ENCODE results near the gene INTS13.
"Not testable (repeated sequence)": the region's sequence is repeated elsewhere in the genome, so short reads cannot be mapped to it uniquely, and the experiment has no call there.

Gene INTS13

DNA sequence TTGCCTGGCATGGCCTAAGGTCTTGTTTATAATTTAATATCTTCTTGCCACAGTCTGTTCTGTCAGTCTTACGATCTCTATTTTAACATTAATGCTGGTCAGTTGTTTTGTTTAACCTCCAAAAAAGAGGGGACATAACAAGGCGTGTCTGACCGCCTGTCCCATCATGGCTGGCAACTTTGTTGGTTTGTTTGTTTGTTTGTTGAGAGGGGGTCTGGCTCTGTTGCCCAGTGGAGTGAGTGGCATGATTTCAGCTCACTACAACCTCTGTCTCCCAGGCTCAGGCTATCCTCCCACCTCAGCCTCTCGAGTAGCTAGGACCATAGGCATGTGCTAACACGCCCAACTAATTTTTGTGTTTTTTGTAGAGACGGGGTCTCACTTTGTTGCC, 68.7 kb downstream of the INTS13 start:
- no peak for FAIRE-seq

DNA sequence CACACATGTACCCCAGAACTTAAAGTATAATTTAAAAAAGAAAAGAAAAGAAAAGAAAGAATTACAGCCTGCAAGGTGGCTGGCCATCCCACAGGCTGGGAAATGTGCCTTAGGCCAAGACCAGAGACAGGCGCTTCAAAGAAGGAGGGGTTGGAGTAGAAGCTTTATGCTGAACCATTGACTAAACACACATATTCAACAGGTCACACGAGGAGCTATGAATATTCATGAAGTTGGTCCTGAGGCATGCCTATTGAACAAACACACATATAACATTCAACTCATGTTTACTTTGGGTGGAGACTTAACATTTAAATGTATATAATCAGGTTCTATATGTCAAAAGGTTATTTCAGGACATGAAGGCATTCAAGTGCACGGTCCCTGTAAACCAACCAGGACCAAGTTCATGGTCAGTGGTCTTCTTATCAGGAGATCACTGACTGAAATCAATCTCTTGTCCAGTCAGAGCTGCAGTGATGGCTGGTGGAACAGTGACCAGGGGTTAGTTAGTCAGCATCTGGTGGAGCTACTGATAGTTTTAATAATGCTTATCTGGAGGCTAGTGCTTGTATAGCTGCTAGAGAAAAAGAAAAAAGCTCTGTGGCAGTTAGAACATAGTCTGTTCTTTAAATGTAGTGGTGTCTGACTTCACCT, 69.2 kb downstream of the INTS13 start:
- FAIRE-seq: no peak

DNA sequence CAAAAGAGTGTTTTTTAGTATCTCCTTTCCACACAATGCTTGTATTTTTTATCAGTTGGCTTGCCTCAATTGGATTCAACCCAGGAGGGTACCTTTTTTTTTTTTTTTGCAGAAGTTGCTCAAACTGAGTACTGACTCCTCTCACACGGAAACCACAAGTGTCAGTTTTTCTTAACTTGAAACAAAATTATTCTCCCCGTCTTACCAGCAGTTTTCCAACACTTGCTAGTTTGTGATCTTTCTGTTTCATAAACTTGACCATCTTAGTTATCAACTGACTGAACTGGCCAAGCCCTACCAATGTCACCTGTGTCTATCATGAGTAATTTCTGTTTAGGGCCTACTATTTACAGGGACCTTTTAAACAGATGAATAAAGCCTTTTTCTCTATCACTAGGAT, 70.7 kb downstream of the INTS13 start:
- no peak for FAIRE-seq

DNA sequence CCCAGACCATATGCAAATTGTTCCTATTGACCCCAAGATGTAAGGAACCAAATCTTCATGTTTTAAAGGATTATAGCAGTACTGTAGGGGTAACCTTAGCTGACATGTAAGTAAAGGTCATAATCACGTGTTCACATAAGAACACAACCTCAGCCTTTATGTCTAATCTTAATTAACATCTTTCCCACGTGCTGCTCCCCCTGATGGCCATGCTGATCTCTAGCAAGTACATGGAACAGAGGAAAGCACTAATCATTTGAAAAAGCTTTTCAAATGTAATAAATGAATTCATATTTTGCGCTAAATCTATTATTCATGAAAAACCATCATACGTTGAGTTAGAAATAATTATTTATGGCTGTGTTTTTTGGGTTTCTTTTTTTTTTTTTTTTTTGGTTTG, 74.3 kb downstream of the INTS13 start:
- FAIRE-seq: no peak

DNA sequence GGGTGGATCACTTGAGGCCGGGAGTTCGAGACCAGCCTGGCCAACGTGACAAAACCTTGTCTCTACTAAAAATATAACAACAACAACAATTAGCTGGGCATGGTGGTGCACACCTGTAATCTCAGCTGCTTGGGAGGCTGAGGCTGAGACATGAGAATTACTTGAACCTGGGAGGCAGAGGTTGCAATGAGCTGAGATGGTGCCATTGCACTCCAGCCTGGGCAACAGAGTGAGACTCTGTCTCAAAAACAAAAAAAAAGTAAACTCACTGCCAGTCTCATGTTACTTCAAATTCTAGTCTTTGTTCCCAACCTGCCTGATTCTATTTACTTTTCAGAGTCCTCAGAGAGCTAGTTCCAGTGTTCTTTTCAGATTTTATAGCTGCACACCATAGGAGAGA, 75.0 kb downstream of the INTS13 start:
- FAIRE-seq: not testable (repeated sequence)

DNA sequence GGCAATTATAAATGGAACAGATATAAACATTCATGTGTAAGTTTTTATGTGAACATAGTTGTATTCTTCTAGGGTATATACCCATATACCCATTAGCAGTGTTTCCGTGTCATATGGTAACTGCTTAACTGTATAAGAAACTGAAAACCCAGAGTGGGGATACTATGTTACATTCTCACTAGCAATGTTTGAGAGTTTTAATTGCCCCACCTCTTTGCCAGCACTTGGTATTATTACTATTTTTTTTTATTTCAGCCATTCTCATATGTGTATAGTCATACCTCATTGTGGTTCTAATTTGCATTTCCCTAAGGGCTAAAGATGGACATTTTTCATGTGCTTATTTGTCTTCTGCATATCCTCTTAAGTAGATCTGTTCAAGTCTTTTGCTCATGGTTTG, 76.1 kb downstream of the INTS13 start:
- no peak for FAIRE-seq

DNA sequence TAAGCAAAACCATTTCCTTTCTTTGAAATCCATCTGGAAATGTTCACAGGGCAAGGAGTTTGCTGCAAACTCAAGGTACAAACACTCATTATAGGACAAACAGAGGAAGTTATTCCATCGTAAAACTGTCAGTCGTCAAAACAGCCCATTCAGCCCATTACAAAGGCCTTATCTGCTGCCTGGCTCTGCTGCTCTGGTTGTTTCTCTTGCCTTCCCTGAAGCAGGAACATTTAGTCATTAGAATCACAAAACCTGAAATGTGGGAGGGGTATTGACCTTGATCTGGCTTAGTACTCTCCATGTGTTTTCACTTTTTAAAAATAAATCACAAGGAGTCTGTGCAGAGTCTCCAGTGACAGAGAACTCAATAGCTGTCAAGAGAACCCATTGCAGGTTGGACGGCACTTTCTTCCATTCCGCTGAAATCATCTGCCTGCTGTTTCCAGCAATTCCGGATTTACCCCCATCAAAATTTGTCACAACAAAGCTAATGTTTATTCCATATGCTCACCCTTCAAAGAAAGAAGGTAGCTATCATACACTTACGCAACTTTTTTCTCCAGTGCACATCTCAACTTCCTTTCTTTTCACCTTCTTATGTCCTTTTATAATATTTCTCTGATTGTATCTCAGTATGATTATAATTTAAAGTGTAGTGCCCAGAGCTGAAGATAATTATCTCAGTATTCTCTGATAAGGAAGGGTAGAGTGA, 80.2 kb downstream of the INTS13 start:
- FAIRE-seq: no peak

DNA sequence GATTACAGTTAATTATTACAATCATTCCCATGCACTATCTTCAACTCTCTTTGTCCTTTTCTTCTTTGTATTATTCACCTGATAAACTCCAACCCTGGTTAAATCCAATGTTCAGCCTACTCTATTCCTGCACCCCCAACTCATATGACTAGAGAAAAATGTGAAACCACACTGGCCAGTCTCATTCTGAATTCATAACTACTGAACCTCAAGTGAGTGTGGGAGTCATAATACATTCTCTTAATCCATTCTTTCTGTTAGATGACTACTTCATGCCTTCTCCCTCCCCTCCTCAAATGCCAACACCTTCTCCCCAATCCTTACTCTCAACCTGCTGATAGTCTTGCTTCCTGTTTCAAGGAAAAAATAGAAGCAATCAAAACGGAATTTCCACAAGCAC, 82.4 kb downstream of the INTS13 start:
- FAIRE-seq: no peak

All from A204.1 (cell line).